ENCODE results near the gene BRINP3.
"Not testable (repeated sequence)": the region's sequence is repeated elsewhere in the genome, so short reads cannot be mapped to it uniquely, and the experiment has no call there.

BRINP3 gene

DNA sequence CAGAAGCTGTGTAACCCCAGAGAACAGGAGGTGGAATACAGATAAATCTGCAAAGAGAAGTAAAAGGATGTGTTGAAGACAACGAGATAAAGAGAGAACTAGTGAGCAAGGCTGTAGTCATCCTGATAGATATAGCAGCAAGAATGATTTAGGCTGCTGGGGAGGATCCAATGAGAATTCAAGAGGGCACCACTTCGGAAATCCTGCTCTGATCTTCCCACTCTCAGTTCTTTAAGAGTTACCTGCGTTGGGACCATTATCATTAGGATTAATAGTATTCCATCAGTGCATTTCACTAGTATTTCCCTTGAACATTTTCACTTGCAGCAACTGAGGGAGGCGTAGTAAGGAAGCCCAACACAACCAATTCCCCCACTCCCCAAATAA, at the start of gene BRINP3:
Gene BRINP3, minus strand, starts transcription at position 103 of the 387 bp plus-strand sequence.
- no peak for DNase-seq

DNA sequence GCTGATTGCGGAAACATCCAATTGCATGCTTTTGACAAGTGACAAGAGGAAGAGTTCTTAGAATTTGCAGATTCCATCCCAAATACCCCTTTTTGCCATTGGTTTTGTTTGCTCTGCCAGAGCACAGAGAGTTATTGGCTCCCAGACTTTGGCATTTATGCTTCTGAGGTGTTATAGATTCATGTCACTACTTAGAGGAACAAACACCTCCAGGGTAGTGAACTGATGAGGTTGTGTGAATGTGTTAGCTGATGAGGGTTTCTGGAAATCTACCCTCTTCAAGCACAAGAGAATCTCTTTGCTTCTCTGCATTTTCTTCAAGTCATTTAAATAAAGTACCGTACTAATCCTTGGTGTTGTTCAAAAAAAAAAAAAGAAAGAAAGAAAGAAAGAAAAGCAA, 33.9 kb upstream of the BRINP3 start:
- no peak for DNase-seq

DNA sequence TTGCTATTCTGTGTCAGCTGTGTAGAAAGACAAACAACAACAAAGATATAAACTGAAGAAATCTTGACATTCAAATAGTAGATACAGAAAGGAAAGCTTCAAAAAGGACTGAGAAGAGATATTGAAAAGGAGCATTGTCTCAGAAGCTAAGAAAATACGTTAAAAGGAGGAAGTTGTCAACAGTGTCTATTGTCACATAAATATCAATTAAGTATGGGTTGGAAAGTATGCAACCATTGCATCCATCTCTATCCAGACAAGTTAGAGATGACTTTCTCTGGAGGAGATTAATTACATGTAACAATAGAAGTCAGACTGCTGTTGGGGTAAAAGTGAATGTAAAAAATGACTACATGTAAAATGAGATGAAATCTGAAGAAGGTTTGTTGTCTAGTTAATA, 29.7 kb upstream of the BRINP3 start:
- no peak for DNase-seq

DNA sequence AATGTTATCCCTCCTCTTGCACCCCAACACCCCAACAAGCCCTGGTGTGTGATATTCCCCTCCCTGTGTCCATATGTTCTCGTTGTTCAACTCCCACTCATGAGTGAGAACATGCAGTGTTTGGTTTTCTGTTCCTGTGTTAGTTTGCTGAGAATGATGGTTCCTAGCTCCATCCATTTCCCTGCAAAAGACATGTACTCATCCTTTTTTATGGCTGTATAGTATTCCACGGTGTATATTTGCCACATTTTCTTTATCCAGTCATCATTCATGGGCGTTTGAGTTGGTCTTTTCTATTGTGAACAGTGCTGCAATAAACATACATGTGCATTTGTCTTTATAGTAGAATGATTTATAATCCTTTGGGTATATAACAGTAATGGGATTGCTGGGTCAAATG, 26.9 kb upstream of the BRINP3 start:
- not testable (repeated sequence) for DNase-seq

DNA sequence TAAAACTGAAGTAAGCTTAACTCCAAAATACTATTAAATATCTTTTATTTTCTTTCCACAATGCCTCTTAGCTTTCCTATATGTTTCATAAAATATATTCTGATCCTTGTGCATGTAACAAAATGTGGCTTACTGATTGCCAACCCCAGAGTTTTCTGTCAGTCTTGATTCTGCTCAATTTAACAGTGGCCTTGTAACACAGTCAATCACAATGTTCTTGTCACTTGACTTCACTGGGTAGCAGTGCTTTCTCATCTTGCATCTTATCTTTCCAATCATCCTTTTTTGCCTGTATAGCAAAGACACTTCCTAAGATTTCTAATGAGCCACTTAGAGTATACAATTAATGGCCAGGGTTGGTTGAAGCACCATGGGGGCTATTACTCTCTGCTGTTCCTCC, 19.9 kb upstream of the BRINP3 start:
- no peak for DNase-seq

DNA sequence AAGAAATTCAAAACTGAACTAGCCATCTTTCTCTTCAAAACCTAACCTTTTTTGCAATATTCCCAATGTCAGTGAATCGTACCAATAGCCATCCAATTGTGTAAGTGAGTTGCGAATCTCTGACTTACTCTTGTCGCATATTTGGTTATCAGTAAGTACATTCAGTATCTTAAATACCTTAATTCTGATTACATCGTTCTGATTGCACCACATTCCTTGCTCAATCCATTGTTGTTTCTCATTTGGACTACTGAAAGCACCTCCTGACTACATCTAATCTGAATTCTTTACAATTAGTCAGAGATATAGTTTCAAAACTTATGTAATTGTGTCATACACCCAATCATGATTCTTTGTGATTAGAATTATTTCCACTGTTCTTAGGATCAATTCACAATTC, 16.8 kb upstream of the BRINP3 start:
- no peak for DNase-seq

DNA sequence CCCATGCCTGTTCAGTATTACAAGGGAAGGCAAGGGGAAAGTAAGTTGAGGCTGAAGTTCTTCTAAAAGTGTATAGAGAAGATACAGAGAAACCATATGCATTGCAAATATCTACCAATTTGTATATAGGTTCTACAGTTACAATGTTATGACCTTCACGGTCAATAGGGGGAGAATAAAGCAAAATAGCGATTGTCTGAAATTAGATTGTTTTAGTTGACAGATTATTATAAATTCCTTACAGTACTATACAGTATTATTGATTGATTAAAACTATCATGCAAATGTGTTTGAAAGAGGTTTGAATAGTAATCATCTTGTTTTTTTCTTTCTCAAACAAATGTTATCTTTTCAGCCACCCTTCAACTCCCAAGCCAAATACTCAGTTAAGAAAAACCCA, 13.7 kb upstream of the BRINP3 start:
- DNase-seq: no peak

DNA sequence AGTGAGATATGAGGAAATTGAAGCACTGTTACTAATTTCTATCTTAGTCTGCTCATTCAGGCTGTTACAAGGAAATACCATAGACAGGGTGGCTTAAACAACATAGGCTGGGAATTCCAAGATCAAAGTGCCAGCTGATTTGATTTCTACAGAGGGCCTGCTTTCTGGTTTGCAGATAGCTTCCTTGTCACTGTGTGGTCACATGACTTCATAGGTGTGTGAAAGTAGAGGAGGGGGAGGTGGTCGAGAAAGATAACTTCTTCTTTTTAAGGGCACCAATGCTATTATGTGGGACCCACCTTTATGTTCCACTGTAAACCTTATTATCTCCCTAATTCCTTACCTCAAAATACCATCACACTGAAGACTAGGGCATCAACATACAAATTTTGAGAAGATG, 6.4 kb upstream of the BRINP3 start:
- DNase-seq: no peak

DNA sequence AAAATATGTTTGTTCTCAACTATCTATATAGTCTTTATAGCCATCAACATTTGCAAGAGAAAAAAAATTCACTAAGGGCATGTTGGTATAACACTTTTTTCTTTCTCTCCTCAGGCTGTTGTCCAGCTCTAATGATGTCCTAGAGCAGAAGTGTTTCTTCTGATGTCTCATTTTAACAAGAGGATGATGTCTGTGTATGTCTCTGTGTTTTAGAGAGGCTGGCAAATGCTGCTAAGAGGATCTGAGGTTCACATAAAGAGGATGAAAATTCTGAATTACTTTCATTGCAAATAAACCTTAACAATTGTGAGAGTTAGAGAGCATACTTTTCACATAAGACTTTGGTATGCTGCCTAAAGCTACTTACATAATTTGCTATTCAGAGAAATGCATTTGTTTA, 2.6 kb upstream of the BRINP3 start:
- DNase-seq: no peak

DNA sequence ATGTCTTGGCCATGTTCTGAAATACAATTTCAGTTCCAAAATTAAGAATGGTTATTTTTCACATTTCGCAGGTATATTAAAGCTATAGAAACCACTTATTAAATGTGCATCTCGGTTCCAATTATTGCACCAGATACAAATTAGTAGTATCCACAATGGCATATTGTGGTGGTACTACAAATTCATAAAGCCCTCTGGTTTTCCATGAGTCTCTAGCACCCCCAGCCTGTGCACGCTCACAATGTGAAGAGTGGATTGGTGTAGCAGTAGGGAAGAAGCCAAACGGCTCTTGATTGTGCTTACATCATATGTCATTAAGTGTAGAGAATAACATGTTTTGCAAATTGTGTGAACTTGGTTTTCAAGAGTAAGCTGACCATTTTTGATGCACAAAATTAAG, 1.9 kb upstream of the BRINP3 start:
- DNase-seq: peak; percentile 18

DNA sequence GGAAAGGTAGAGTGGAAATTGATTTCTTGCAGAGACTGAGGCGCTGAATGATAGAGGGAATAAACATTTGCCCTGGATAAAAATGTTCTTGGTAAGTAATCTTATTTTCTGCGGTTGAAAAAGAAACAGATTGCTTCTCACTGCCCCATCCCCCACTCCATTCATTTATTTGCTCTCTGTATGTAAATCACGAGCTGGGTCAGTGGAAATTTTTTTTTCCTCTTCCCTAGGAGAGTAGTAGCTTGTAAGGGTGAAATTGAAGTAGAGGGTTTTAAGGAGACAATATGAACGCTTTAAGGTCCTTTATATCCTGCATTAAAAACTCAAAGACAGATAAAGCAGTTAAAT, 1.4 kb upstream of the BRINP3 start:
- DNase-seq: peak; percentile 47

DNA sequence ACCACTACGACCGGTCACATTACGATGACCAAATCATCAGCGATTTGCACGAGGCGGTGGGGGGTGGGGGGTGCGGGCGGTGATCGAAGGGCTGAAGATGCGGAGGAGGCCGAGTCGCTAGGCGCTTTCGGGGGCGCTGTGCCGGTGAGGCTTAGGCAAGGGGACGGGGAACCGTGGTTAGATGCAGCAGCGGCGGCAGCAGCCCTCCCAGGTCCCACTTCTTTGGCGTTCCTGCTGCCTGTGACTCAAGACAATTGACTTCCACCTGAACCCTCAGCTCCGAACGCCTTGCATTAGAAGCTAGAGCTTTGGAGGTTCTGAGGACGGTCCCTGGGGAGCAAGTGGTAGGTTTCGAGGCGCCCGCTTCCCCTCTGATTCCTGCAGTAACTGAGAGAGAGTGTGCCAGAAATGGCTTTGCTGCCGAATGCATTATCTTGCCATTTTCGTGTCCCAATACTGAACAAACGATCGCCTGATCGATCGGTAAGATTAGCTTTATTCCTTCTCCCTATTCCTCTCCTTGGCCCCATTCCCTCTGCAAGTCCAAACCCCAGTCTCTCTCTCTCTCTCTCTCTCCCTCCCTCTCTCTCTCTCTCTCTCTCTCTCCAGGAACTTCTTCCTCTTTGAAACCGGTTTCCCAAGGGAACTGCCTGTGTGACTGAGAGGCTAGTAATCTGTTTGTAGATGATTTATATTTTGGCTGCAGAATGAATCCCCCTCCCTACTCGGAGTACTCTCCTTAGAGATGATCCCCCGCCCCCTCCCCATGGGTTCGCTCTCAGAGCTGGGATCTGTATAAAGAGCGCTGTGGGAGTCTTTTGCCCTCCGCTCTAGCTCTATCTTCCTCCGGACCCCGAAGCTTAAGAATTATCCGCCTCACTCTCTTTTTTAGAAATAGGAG, 735 bp upstream of the BRINP3 start:
- DNase-seq: peak; percentile 54

DNA sequence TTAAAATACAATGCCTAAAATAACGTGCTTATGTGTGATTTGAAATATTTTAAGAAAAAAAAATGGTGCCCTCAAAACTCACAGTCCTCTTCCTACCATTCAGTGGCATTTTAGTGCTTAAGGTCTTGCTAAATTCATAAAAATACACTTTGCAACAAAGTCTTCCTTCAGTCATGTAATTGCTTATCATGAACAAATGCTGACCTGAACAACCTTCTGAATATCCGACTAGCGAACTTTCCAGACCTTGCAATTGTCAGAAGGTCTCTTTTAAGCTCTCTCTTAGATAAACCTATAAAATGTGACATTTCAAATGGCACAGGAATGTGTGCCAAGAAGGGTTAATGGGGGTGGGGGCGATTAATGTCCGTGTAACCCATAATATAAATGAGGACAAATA, 858 bp downstream of the BRINP3 start:
- no peak for DNase-seq

DNA sequence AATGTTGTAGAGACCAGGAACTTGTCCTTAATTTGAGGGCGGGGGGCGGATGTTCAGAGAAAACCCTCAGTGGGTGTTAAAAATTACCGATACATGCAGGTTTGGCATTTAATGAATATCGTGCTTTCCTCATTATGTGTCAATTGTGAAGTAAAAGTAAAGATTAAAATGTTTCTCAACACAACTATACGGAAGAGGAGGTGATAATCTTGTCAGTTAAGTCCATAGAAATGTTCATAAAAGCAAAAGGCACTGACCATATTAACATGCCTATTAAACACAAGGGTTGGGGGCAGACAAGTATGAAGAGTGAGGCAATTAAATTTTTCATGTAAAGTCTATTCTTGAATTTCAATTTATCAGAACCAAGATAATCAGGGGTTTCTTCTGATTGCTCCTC, 1.3 kb downstream of the BRINP3 start:
- DNase-seq: no peak

DNA sequence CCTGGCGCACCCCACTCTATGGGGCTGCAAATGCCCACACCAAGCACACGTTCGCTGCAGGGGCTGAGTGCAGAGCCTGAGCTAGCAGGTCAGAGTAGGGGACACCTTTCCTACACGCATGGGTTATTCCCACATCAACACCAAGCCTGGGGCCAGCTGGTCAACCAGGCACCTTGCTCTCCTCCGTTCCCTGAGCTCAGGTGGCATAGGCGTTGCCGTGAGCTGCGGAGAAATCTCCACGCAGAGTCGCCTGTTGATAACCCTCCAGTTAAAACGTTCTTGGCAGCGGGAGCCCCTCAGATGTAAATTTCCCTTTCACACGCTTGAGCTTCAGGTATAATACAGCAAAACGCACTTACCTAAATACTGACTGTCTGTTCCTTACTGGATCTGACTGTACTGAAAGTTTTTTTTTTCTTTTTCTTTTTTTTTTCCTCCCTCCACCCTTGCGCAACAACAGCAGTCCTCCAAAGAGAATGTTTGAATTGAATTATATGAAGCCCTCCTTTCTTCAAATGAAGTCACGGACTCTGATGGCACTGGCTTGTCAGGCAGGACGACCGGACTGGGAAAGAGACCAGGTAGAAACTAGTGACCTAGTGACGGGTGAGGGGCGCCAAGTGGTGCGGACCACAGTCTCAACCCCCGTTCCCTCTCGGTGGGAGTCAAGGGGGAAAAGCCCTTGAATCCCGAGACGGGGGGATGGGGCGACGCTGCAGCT, 2.1 kb downstream of the BRINP3 start:
- DNase-seq: peak; percentile 61

DNA sequence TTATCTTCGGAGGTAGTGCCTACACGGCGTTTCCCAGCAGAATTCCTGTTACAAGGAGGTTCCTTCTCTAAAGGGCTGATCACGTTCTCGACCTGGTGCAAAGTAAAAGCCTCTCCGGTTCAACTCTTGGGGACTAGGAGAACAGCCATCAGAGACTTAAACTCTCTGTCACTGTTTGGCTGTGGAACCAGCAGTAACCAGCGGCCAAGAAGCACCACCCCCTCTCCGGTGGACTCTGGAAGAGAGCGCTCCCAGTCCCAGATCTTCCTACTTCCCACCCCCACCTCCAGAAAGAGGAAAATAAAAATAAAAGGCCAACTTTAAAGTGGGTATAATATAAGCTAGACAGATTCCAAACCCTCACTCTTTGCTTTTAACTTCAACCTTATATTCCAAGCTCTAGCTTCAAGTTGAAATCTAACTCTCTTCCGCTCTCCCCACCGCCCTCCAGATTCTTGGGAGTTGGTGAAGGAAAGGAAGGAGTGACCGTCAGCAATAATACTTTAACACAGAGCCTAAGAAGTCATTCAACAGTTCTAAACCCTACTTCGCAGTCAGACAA, 2.9 kb downstream of the BRINP3 start:
- peak; percentile 25 for DNase-seq

DNA sequence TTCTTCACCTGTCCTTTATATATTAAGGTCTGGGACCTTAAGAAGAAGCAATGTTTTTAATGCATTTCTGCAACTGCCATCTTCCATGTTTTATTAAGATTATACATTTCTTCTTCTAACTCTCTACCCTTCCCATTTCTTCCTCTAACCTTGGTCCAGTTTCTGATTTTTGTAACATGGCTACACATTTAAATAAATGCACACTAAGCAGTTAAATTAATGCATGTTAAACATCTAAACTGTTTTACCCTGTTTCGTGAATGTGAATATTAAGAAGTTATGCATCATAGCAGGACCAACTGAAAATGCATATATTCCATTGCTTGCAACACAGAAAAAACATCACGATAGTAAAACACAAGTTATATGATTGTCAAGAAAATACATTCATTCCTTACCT, 3.7 kb downstream of the BRINP3 start:
- no peak for DNase-seq

DNA sequence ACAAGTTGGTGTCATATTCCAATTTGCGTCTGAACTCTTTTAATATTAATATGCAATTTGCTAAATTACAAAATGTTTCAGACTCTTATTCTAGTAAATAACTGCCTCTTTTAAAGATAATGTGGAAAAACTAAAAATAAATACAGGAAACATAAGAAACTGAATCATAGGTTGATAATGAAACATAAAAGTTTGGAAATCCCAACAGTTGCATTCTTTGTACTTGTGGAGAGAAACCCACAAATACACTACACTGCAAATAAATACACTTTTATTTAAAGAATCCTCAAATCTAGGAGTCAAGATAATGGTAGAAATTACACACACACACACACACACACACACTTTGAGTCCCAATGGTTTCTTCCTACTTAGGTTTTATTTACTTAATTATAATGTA, 5.2 kb downstream of the BRINP3 start:
- no peak for DNase-seq

DNA sequence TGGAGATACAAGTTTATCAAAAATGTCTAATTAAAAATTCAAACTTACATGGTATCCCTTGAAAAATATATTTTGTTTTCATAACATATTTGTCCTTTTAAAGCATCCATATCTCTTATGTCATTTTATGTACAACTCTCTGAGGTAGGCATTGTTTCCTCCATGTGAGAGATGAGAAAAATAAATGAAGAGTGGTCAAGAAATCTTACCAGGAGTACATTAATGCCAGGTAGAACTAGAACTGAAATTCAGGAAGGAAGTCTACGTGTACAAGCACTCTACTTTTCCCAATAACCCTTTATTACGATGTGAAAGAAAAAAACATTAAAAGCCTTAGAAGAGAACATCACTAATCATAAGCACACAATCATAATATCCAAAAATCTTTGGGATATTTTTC, 5.6 kb downstream of the BRINP3 start:
- DNase-seq: no peak

DNA sequence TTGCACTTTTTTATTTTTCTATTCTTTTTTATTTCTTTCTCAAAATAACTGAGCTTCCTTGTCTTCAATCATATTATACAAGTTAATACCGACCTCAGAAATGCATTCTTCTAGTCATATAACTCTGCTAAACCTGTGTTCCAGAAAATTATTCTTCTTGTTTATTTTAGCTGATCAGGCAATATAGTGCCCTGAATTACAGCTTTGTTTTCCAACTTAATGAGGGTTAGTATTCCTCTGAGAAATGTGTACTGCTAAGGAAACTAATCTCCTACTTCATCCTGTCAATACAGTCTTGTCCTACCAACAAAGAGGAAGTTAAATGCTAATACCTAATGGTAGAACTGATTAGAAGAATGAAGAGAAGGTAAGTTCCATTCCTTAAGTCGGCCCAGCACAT, 13.0 kb downstream of the BRINP3 start:
- DNase-seq: no peak

DNA sequence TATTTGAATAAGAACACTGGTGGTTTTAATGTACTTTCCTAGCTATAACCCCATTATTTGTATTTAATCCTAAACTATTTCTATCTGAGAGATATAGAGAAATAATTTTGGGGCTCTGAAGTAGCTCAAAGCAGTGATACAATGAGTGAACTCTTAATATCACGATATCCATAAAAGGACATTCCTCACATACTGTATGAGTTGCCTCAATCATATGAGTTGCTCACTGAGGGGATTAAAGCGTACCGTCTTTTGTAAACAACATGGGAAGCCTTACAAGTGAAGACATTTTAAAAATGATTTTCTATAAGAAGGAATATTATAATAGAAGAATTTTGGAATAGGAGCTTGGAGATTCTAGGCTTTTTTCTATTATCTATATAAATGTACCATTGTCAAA, 21.5 kb downstream of the BRINP3 start:
- DNase-seq: no peak

DNA sequence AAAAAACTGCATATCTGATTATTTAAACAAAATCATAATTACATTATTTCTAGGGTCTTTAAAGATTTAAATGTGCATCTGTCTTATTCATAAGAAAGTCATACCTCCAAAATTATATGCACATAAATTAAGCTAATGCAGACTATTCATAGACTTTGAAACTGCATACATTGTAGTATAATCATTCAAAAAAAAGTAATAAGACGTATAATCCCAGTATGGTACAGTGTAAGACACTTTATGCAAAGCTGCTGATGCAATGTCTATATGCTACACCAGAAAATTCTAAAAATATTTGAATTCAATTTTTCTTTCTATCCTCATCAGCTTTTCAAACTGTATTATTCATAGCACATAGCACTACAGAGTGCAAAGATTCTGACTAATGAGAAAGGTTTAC, 22.0 kb downstream of the BRINP3 start:
- DNase-seq: no peak

DNA sequence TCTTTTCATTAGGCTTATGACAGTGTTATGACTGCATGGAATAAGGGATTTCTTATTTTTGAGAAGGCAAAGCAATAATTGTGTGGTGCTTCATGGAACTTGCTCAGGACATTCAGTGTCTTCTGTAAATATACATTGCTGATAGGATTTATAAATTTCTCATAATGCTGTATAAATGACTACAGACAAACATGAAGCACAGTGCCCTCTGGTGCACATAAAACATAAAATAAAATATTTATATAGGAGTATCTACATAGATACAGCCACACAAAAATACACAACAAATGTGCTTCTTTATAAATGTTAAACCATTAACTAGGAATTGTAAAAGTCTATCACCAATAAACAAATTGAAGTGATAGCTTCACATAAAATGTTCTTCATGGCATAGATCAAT, 24.1 kb downstream of the BRINP3 start:
- DNase-seq: no peak

DNA sequence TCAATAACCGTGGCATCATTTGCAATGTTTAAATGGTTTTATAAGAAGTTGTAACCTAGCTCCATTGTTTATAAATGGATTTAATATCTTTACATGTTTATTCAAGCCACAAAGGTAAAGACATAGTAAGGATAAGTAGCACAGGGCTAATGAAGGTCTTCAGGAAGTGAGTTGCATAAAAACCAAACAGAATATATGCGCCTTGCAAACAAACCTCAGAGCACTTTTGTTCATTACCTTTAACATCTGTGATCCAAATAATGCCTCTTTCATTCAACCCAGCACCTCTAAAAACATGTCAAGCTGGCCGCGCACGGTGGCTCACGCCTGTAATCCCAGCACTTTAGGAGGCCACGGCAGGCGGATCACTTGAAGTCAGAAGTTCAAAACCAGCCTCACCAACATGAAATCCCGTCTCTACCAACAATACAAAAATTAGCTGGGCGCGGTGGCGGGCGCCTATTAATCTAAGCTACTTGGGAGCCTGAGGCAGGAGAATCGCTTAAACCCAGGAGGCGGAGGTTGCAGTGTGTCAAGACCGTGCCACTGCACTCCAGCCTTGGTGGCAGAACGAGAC, 25.3 kb downstream of the BRINP3 start:
- peak; percentile 29 for DNase-seq
